MM.1S (cell line): ENCODE results near the gene DCDC1.

Experiments used
- DNase-seq: peaks from one replicate; pipeline ENCODE4 v3.0.0-alpha.2; 2015
- H2AFZ ChIP-seq: fragments of 300-600 bp; sonication (generic); 2 replicates; pipeline ENCODE4 v1.6.0; 2016; ENCODE audit warnings: antibody characterized with exemption, low read length
- H3F3A ChIP-seq: fragments of 300-600 bp; sonication (generic); 2 replicates; pipeline ENCODE4 v1.6.1; 2016; ENCODE audit warnings: mild to moderate bottlenecking, antibody characterized with exemption, low read length, moderate library complexity, mixed read lengths; ENCODE audit not compliant: insufficient read depth
- H3K27ac ChIP-seq: fragments of 300-600 bp; sonication (generic); 2 replicates; pipeline ENCODE4 v1.5.1; 2016; ENCODE audit warnings: mild to moderate bottlenecking, low read length
- H3K27me3 ChIP-seq: fragments of 300-600 bp; sonication (generic); replicated peaks from 2 replicates; pipeline ENCODE4 v1.6.0; 2016; ENCODE audit warnings: low read length; ENCODE audit not compliant: insufficient read depth
- H3K36me3 ChIP-seq: fragments of 300-600 bp; sonication (generic); replicated peaks from 2 replicates; pipeline ENCODE4 v1.6.1; 2016; ENCODE audit warnings: mild to moderate bottlenecking, low read length, mixed read lengths; ENCODE audit not compliant: insufficient read depth
- H3K4me1 ChIP-seq: fragments of 300-600 bp; sonication (generic); 2 replicates; pipeline ENCODE4 v1.6.1; 2016; ENCODE audit warnings: low read length, mixed read lengths
- H3K4me2 ChIP-seq: fragments of 300-600 bp; sonication (generic); 2 replicates; pipeline ENCODE4 v1.6.0; 2016; ENCODE audit warnings: low read depth, low read length
- H3K4me3 ChIP-seq: fragments of 300-600 bp; sonication (generic); 2 replicates; pipeline ENCODE4 v1.5.1; 2016; ENCODE audit warnings: low read length, mixed read lengths
- H3K79me2 ChIP-seq: fragments of 300-600 bp; sonication (generic); 2 replicates; pipeline ENCODE4 v1.6.1; 2016; ENCODE audit warnings: mixed run types, low read length, mixed read lengths
- H3K9ac ChIP-seq: fragments of 300-600 bp; sonication (generic); 2 replicates; pipeline ENCODE4 v1.6.1; 2016; ENCODE audit warnings: low read length, mixed read lengths
- H3K9me2 ChIP-seq: fragments of 300-600 bp; sonication (generic); replicated peaks from 2 replicates; pipeline ENCODE4 v1.6.1; 2016; ENCODE audit warnings: mild to moderate bottlenecking, low read length, mixed read lengths; ENCODE audit not compliant: insufficient read depth
- H3K9me3 ChIP-seq: fragments of 300-600 bp; sonication (generic); replicated peaks from 2 replicates; pipeline ENCODE4 v1.6.1; 2016; ENCODE audit warnings: mild to moderate bottlenecking, low read length, mixed read lengths; ENCODE audit not compliant: insufficient read depth
- H4K20me1 ChIP-seq: fragments of 300-600 bp; sonication (generic); 2 replicates; pipeline ENCODE4 v1.6.1; 2016; ENCODE audit warnings: mild to moderate bottlenecking, low read length, moderate library complexity, mixed read lengths; ENCODE audit not compliant: insufficient read depth
- EZH2 ChIP-seq: fragments of 300-600 bp; sonication (generic); optimal IDR thresholded peaks from 2 replicates; pipeline ENCODE3; 2017; ENCODE audit warnings: low read depth, mild to moderate bottlenecking, antibody characterized with exemption, low read length, mixed read lengths
- EZH2phosphoT487 ChIP-seq: fragments of 300-600 bp; sonication (generic); IDR thresholded peaks from 2 replicates; pipeline ENCODE4 v1.6.1; 2018; ENCODE audit warnings: antibody characterized with exemption, low read length
- TF ChIP-seq, protein P1 (sequence below): fragments of 300-600 bp; sonication (generic); IDR thresholded peaks from 2 replicates; pipeline ENCODE4 v1.5.1; 2016; ENCODE audit warnings: antibody characterized with exemption, low read length, mixed read lengths

Gene DCDC1

GRCh38 chr11:30853439-30853838, 516.1 kb downstream of the DCDC1 start:
- Histone ChIP-seq H3K4me1 (no peaks in the 10 kb centered on the region), H3K9ac (no peak overlapping the region), H3K36me3 (no peaks in the 10 kb centered on the region), H3F3A (no peaks in the 10 kb centered on the region), H2AFZ (no peak overlapping the region), H3K4me2 (no peak overlapping the region), H3K4me3 (no peak overlapping the region), H3K27me3 (no peaks in the 10 kb centered on the region), H3K9me2 (no peaks in the 10 kb centered on the region), H3K9me3 (no peaks in the 10 kb centered on the region), H3K27ac (no peak overlapping the region), H4K20me1 (no peaks in the 10 kb centered on the region), H3K79me2 (no peaks in the 10 kb centered on the region)
- TF ChIP-seq EZH2: no peak
- TF ChIP-seq, protein P1, sequence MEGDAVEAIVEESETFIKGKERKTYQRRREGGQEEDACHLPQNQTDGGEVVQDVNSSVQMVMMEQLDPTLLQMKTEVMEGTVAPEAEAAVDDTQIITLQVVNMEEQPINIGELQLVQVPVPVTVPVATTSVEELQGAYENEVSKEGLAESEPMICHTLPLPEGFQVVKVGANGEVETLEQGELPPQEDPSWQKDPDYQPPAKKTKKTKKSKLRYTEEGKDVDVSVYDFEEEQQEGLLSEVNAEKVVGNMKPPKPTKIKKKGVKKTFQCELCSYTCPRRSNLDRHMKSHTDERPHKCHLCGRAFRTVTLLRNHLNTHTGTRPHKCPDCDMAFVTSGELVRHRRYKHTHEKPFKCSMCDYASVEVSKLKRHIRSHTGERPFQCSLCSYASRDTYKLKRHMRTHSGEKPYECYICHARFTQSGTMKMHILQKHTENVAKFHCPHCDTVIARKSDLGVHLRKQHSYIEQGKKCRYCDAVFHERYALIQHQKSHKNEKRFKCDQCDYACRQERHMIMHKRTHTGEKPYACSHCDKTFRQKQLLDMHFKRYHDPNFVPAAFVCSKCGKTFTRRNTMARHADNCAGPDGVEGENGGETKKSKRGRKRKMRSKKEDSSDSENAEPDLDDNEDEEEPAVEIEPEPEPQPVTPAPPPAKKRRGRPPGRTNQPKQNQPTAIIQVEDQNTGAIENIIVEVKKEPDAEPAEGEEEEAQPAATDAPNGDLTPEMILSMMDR: no peak
- TF ChIP-seq EZH2phosphoT487: no peak
- DNase-seq: no peak

- no peak for DNase-seq
These were observed 516.9 kb downstream of the DCDC1 start for GRCh38 chr11:30852645-30853044.

GRCh38 chr11:30852091-30852490, 517.4 kb downstream of the DCDC1 start:
- no peaks in the 10 kb centered on the region for H3K79me2 ChIP-seq
- H3K4me3 ChIP-seq: no peak overlapping the region
- no peaks in the 10 kb centered on the region for H3F3A ChIP-seq
- no peak for TF ChIP-seq EZH2phosphoT487
- no peak for DNase-seq
- H3K9me2 ChIP-seq: no peaks in the 10 kb centered on the region
- no peaks in the 10 kb centered on the region for H3K36me3 ChIP-seq
- no peak overlapping the region for H3K9ac ChIP-seq
- H3K4me1 ChIP-seq: no peaks in the 10 kb centered on the region
- H3K9me3 ChIP-seq: no peaks in the 10 kb centered on the region
- H2AFZ ChIP-seq: no peak overlapping the region
- H3K27ac ChIP-seq: no peak overlapping the region
- H3K27me3 ChIP-seq: no peaks in the 10 kb centered on the region
- H4K20me1 ChIP-seq: no peaks in the 10 kb centered on the region
- H3K4me2 ChIP-seq: no peak overlapping the region

More at GRCh38 chr11:30852645-30853044, 516.9 kb downstream of the DCDC1 start:
- H3F3A ChIP-seq: no peaks in the 10 kb centered on the region
- no peaks in the 10 kb centered on the region for H3K79me2 ChIP-seq
- no peak overlapping the region for H3K4me2 ChIP-seq
- no peak overlapping the region for H3K27ac ChIP-seq
- H2AFZ ChIP-seq: no peak overlapping the region
- TF ChIP-seq, protein P1: no peak
- TF ChIP-seq EZH2: no peak
- no peak for TF ChIP-seq EZH2phosphoT487
- no peaks in the 10 kb centered on the region for H3K36me3 ChIP-seq
- no peaks in the 10 kb centered on the region for H3K27me3 ChIP-seq
- no peak overlapping the region for H3K4me3 ChIP-seq
- no peaks in the 10 kb centered on the region for H3K9me2 ChIP-seq
- H3K9me3 ChIP-seq: no peaks in the 10 kb centered on the region
- no peak overlapping the region for H3K9ac ChIP-seq
- H3K4me1 ChIP-seq: no peaks in the 10 kb centered on the region
- H4K20me1 ChIP-seq: no peaks in the 10 kb centered on the region

DNA sequence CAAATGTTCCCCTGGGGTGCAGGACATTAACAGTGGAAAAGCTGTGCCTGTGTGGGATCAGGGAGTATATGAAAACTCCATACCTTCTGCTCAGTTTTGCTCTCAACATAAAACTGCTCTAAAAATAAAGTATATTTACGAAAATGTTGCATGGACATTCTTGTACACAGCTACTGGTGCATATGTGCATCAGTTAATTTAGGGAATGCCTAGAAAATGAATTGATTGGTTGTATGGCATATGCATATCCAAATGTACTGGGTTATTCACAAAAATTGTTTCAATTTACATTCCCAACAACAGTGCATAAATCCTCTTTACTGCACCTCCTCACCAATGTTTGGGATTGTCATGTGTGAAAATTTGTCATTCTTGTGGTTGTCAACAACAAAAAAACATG, 532.3 kb downstream of the DCDC1 start:
- H3K9me2 ChIP-seq: no peaks in the 10 kb centered on the region
- no peaks in the 10 kb centered on the region for H3K36me3 ChIP-seq
- H3K4me2 ChIP-seq: no peak overlapping the region
- no peak overlapping the region for H2AFZ ChIP-seq
- H4K20me1 ChIP-seq: no peaks in the 10 kb centered on the region
- no peak for DNase-seq
- no peaks in the 10 kb centered on the region for H3F3A ChIP-seq
- H3K4me3 ChIP-seq: no peak overlapping the region
- H3K79me2 ChIP-seq: no peaks in the 10 kb centered on the region
- no peak overlapping the region for H3K27ac ChIP-seq
- TF ChIP-seq, protein P1: no peak
- TF ChIP-seq EZH2phosphoT487 (no peak), EZH2 (no peak)
- no peaks in the 10 kb centered on the region for H3K9me3 ChIP-seq
- H3K27me3 ChIP-seq: no peaks in the 10 kb centered on the region
- H3K4me1 ChIP-seq: no peaks in the 10 kb centered on the region
- H3K9ac ChIP-seq: no peak overlapping the region
